H9 (cell line): ENCODE data around the gene ZMIZ2. TPM values are rescaled to one million over a fixed set of nuclear protein-coding genes. Genes with fewer than 3 reads are reported as not detected.

Experiments used
- DNase-seq: peaks from one replicate; pipeline ENCODE4 v3.0.0-alpha.2; 2017
- H2AFZ ChIP-seq: one replicate; pipeline ENCODE4 v1.6.1; 2013; ENCODE audit warnings: mild to moderate bottlenecking, low read length, control low read depth, moderate library complexity
- H2AK5ac ChIP-seq: 2 replicates; pipeline ENCODE4 v1.6.1; 2013; ENCODE audit warnings: low read length, control low read depth, mixed read lengths; ENCODE audit not compliant: insufficient read length
- H2BK120ac ChIP-seq: one replicate; pipeline ENCODE4 v1.6.1; 2013; ENCODE audit warnings: low read depth, mild to moderate bottlenecking, low read length, control low read depth, inconsistent platforms; ENCODE audit not compliant: poor library complexity, severe bottlenecking
- H2BK12ac ChIP-seq: 2 replicates; pipeline ENCODE4 v1.6.1; 2013; ENCODE audit warnings: low read length, control low read depth, mixed read lengths, low read depth; ENCODE audit not compliant: insufficient read length
- H2BK15ac ChIP-seq: 2 replicates; pipeline ENCODE4 v1.6.1; 2013; ENCODE audit warnings: low read depth, low read length, control low read depth
- H2BK20ac ChIP-seq: one replicate; pipeline ENCODE4 v1.6.1; 2013; ENCODE audit warnings: low read depth, mild to moderate bottlenecking, low read length, control low read depth, inconsistent platforms; ENCODE audit not compliant: poor library complexity, severe bottlenecking
- H2BK5ac ChIP-seq: 2 replicates; pipeline ENCODE4 v1.6.1; 2013; ENCODE audit warnings: low read length, control low read depth, mixed read lengths; ENCODE audit not compliant: insufficient read length
- H3K14ac ChIP-seq: 2 replicates; pipeline ENCODE4 v1.6.1; 2013; ENCODE audit warnings: low read length, control low read depth; ENCODE audit not compliant: insufficient read depth
- H3K18ac ChIP-seq: 2 replicates; pipeline ENCODE4 v1.6.1; 2013; ENCODE audit warnings: low read depth, mild to moderate bottlenecking, mixed read lengths, low read length, control low read depth; ENCODE audit not compliant: insufficient read length
- H3K23ac ChIP-seq: 2 replicates; pipeline ENCODE4 v1.6.1; 2013; ENCODE audit warnings: low read length, control low read depth, mixed read lengths, low read depth; ENCODE audit not compliant: insufficient read length
- H3K23me2 ChIP-seq: 2 replicates; pipeline ENCODE4 v1.6.1; 2013; ENCODE audit warnings: low read depth, mild to moderate bottlenecking, mixed read lengths, low read length, control low read depth; ENCODE audit not compliant: insufficient read length, poor library complexity, severe bottlenecking
- H3K27ac ChIP-seq: 2 replicates; pipeline ENCODE4 v1.5.1; 2013; ENCODE audit warnings: low read length, control low read depth, mixed read lengths, low read depth; ENCODE audit not compliant: insufficient read length
- H3K27me3 ChIP-seq: 2 replicates; pipeline ENCODE4 v1.6.1; 2013; ENCODE audit warnings: low read length, control low read depth, inconsistent platforms; ENCODE audit not compliant: insufficient read depth
- H3K4ac ChIP-seq: 2 replicates; pipeline ENCODE4 v1.6.1; 2013; ENCODE audit warnings: low read depth, mild to moderate bottlenecking, control low read depth, inconsistent platforms, low read length, moderate library complexity
- H3K4me1 ChIP-seq: 2 replicates; pipeline ENCODE4 v1.6.1; 2013; ENCODE audit warnings: low read length, control low read depth, inconsistent platforms; ENCODE audit not compliant: insufficient read depth
- H3K4me2 ChIP-seq: 2 replicates; pipeline ENCODE4 v1.6.1; 2013; ENCODE audit warnings: low read length, control low read depth, mixed read lengths; ENCODE audit not compliant: insufficient read length, insufficient read depth
- H3K56ac ChIP-seq: 2 replicates; pipeline ENCODE4 v1.6.1; 2013; ENCODE audit warnings: low read depth, mild to moderate bottlenecking, mixed read lengths, low read length, control low read depth; ENCODE audit not compliant: insufficient read length
- H3K79me1 ChIP-seq: 2 replicates; pipeline ENCODE4 v1.6.1; 2013; ENCODE audit warnings: low read depth, mild to moderate bottlenecking, moderate library complexity, low read length, control low read depth, inconsistent platforms; ENCODE audit not compliant: insufficient read depth, poor library complexity, severe bottlenecking
- H3K79me2 ChIP-seq: 2 replicates; pipeline ENCODE4 v1.6.1; 2013; ENCODE audit warnings: low read length, control low read depth, inconsistent platforms; ENCODE audit not compliant: insufficient read depth
- H3K9ac ChIP-seq: 2 replicates; pipeline ENCODE4 v1.6.1; 2013; ENCODE audit warnings: low read length, control low read depth, mixed read lengths; ENCODE audit not compliant: insufficient read length; ENCODE audit errors: extremely low read depth
- H3K9me3 ChIP-seq: one replicate; pipeline ENCODE4 v1.6.1; 2013; ENCODE audit warnings: low read depth, low read length, inconsistent platforms; ENCODE audit not compliant: control insufficient read depth
- H3T11ph ChIP-seq: one replicate; pipeline ENCODE4 v1.6.1; 2013; ENCODE audit warnings: mild to moderate bottlenecking, low read length, control low read depth, inconsistent platforms
- H4K20me1 ChIP-seq: one replicate; pipeline ENCODE4 v1.6.1; 2013; ENCODE audit not compliant: control insufficient read depth, insufficient read length, insufficient read depth
- H4K5ac ChIP-seq: 2 replicates; pipeline ENCODE4 v1.6.1; 2013; ENCODE audit warnings: low read depth, mild to moderate bottlenecking, mixed read lengths, low read length, control low read depth; ENCODE audit not compliant: insufficient read length
- H4K8ac ChIP-seq: replicated peaks from 2 replicates; pipeline ENCODE4 v1.6.1; 2013; ENCODE audit warnings: low read length, control low read depth, mixed read lengths, low read depth; ENCODE audit not compliant: insufficient read length
- H4K91ac ChIP-seq: 2 replicates; pipeline ENCODE4 v1.6.1; 2013; ENCODE audit warnings: low read depth, mild to moderate bottlenecking, moderate library complexity, mixed read lengths, low read length, control low read depth; ENCODE audit not compliant: insufficient read length
- H3K27ac Mint-ChIP-seq, 3 experiments: 2 replicates in 2 of 3; 3 replicates in 1 of 3; pipeline ENCODE4 v1.8.0; 2020 to 2021; ENCODE audit warnings: mixed read lengths in 3 of 3, mild to moderate bottlenecking in 1 of 3, moderate library complexity in 1 of 3
- H3K27me3 Mint-ChIP-seq: 2 replicates; pipeline ENCODE4 v1.8.0; 2021; ENCODE audit warnings: low read depth, mild to moderate bottlenecking, moderate library complexity, mixed read lengths
- H3K36me3 Mint-ChIP-seq, 3 experiments: 2 replicates in 2 of 3; 3 replicates in 1 of 3; pipeline ENCODE4 v1.8.0; 2020 to 2021; ENCODE audit warnings: low read depth in 3 of 3, mixed read lengths in 3 of 3; ENCODE audit not compliant: insufficient read depth in 1 of 3
- H3K4me1 Mint-ChIP-seq, 2 experiments: 2 replicates each; pipeline ENCODE4 v1.8.0; 2020; ENCODE audit warnings: mixed read lengths in 2 of 2
- H3K4me3 Mint-ChIP-seq, 2 experiments: 2 replicates in 1 of 2; 3 replicates in 1 of 2; pipeline ENCODE4 v1.8.0; 2020 to 2021; ENCODE audit warnings: mild to moderate bottlenecking in 2 of 2, mixed read lengths in 2 of 2, moderate library complexity in 1 of 2
- H3K9me3 Mint-ChIP-seq, 2 experiments: 2 replicates in 1 of 2; 3 replicates in 1 of 2; pipeline ENCODE4 v1.8.0; 2020; ENCODE audit warnings: mild to moderate bottlenecking in 2 of 2, mixed read lengths in 2 of 2, moderate library complexity in 1 of 2
- WGBS: extraction: QIAGEN DNeasy Blood & Tissue Kit; methylation state at CpG from one replicate; pipeline ENCODE4 v1.1.7; 2013; ENCODE audit warnings: missing lambda C conversion rate, low lambda C conversion rate, mixed read lengths; ENCODE audit not compliant: insufficient read length; ENCODE audit errors: extremely low coverage; 5-methylcytosine and 5-hydroxymethylcytosine counted together
- total RNA-seq: library from RNA; stranded (reverse); gene quantifications from 2 replicates; pipeline ENCODE4 v1.2.1, GENCODE V29; 2021
- TF ChIP-seq, protein P1 (sequence below): fragments of 200-600 bp; sonication (generic); conservative IDR thresholded peaks from 3 replicates; pipeline ENCODE4 v1.8.0; 2021; ENCODE audit warnings: antibody characterized with exemption, mild to moderate bottlenecking

The ZMIZ2 gene
- total RNA-seq, 1 experiment from 2014 or later, result 72.9 TPM

DNA sequence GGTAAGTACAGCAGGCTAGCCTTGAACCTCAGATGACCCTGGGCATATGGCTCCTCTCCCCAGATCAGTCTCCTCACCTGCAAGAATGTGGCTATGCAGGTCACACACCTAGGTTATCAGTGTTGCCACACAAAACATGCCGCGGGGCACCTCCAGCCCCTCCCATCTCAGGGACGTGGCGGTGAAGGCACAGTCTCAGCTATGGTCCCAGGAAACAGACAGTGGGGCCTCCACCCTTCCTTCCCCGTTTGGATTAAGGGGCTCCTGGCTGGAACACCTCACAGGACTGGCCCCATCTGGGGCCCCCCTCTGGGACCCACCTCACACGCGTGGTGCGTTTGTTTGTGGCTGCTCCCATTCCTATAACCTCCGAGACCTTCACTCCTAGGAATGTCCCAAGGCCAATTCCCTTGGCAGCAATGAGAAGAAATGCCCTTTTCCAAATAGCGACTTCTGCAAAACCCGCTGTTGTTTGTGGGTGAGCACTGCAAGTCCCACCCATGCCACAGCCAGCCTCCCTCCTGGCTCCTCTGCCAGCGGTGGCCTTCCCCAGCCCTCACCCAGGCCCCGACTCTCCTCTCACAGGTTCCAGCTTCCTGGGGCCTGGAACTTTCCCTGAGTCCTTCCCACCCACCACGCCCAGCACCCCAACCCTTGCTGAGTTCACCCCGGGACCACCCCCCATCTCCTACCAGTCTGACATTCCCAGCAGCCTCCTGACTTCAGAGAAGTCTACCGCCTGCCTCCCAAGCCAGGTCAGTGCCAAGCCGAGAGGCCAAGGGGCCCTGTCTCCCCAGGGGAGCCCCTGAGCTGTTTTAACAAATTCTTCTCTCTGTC lies 17.1 kb downstream of the ZMIZ2 start:
- H3K56ac ChIP-seq, result no peak overlapping the region
- H3K9me3 ChIP-seq, result no peaks in the 10 kb centered on the region
- H2BK120ac ChIP-seq, result no peak overlapping the region
- no peak overlapping the region for H3T11ph ChIP-seq
- H3K4me2 ChIP-seq, result no peak overlapping the region
- Mint-ChIP-seq H3K9me3 (peaks cover 0 to 4% of the 10 kb centered on the region in 2 experiments; a peak in 1 of 5 replicates), H3K27me3 (no peaks in the 10 kb centered on the region), H3K4me3 (no peak overlapping the region), H3K27ac (no peak overlapping the region), H3K4me1 (peaks cover 11 to 19% of the 10 kb centered on the region in 2 experiments), H3K36me3 (peaks cover 40 to 79% (median 76%) of the 10 kb centered on the region in 3 experiments; a peak in 6 of 7 replicates)
- no peak overlapping the region for H2AK5ac ChIP-seq
- no peaks in the 10 kb centered on the region for H3K27me3 ChIP-seq
- H4K91ac ChIP-seq, result no peak overlapping the region
- H3K27ac ChIP-seq, result no peak overlapping the region
- TF ChIP-seq, protein P1, sequence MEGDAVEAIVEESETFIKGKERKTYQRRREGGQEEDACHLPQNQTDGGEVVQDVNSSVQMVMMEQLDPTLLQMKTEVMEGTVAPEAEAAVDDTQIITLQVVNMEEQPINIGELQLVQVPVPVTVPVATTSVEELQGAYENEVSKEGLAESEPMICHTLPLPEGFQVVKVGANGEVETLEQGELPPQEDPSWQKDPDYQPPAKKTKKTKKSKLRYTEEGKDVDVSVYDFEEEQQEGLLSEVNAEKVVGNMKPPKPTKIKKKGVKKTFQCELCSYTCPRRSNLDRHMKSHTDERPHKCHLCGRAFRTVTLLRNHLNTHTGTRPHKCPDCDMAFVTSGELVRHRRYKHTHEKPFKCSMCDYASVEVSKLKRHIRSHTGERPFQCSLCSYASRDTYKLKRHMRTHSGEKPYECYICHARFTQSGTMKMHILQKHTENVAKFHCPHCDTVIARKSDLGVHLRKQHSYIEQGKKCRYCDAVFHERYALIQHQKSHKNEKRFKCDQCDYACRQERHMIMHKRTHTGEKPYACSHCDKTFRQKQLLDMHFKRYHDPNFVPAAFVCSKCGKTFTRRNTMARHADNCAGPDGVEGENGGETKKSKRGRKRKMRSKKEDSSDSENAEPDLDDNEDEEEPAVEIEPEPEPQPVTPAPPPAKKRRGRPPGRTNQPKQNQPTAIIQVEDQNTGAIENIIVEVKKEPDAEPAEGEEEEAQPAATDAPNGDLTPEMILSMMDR, result no peak
- H3K9ac ChIP-seq, result no peak overlapping the region
- no peak overlapping the region for H4K8ac ChIP-seq
- H4K20me1 ChIP-seq, result no peaks in the 10 kb centered on the region
- no peak overlapping the region for H3K4ac ChIP-seq
- H2BK5ac ChIP-seq, result no peak overlapping the region
- H4K5ac ChIP-seq, result no peak overlapping the region
- DNase-seq, result no peak
- no peaks in the 10 kb centered on the region for H3K79me2 ChIP-seq
- H2BK12ac ChIP-seq, result no peak overlapping the region
- no CpG with 5 or more reads among the region's 17 CpGs for WGBS
- H3K23me2 ChIP-seq, result no peaks in the 10 kb centered on the region
- H3K23ac ChIP-seq, result no peak overlapping the region
- H2BK20ac ChIP-seq, result no peak overlapping the region
- H3K14ac ChIP-seq, result no peak overlapping the region
- no peak overlapping the region for H2AFZ ChIP-seq
- no peaks in the 10 kb centered on the region for H3K4me1 ChIP-seq
- no peaks in the 10 kb centered on the region for H3K79me1 ChIP-seq
- H2BK15ac ChIP-seq, result no peak overlapping the region
- H3K18ac ChIP-seq, result no peak overlapping the region
